Neuronal stem cell (in vitro differentiated cells): ENCODE results near the gene CCDC124.

ENCODE experiments used
- DNase-seq: peaks from one replicate; pipeline ENCODE4 v3.0.0-alpha.2; 2013; ENCODE audit warnings: low spot score
- H2AFZ ChIP-seq: one replicate; pipeline ENCODE4 v1.6.1; 2013; ENCODE audit warnings: mild to moderate bottlenecking, low read length, inconsistent platforms
- H2AK5ac ChIP-seq: 2 replicates; pipeline ENCODE4 v1.6.1; 2013; ENCODE audit warnings: low read depth, mild to moderate bottlenecking, inconsistent platforms, low read length, moderate library complexity, mixed read lengths
- H2BK120ac ChIP-seq: 2 replicates; pipeline ENCODE4 v1.6.1; 2013; ENCODE audit warnings: low read depth, mild to moderate bottlenecking, inconsistent platforms, low read length, moderate library complexity, mixed read lengths
- H2BK12ac ChIP-seq: one replicate; pipeline ENCODE4 v1.6.1; 2013; ENCODE audit warnings: low read length, inconsistent platforms
- H2BK15ac ChIP-seq: 2 replicates; pipeline ENCODE4 v1.6.1; 2013; ENCODE audit warnings: mild to moderate bottlenecking, low read length, inconsistent platforms, mixed read lengths
- H2BK5ac ChIP-seq: one replicate; pipeline ENCODE4 v1.6.1; 2013; ENCODE audit warnings: inconsistent platforms, mild to moderate bottlenecking, low read length, moderate library complexity
- H3K14ac ChIP-seq: one replicate; pipeline ENCODE4 v1.6.1; 2013; ENCODE audit warnings: low read length, inconsistent platforms
- H3K18ac ChIP-seq: 2 replicates; pipeline ENCODE4 v1.6.1; 2013; ENCODE audit warnings: low read length, inconsistent platforms
- H3K23ac ChIP-seq: 2 replicates; pipeline ENCODE4 v1.6.1; 2013; ENCODE audit warnings: low read depth, mild to moderate bottlenecking, mixed read lengths, low read length, inconsistent platforms; ENCODE audit not compliant: poor library complexity
- H3K27ac ChIP-seq: replicated peaks from 3 replicates; pipeline ENCODE4 v1.5.1; 2013; ENCODE audit warnings: low read length, inconsistent platforms
- H3K27me3 ChIP-seq, 3 experiments: 2 replicates each; pipeline ENCODE4 v1.6.1; 2013; ENCODE audit warnings: low read length in 3 of 3, mild to moderate bottlenecking in 2 of 3, inconsistent platforms in 1 of 3, low read depth in 1 of 3, mixed read lengths in 1 of 3, moderate library complexity in 1 of 3; ENCODE audit not compliant: control insufficient read depth in 3 of 3, insufficient read depth in 3 of 3
- H3K36me3 ChIP-seq, 2 donors: replicated peaks in 1 of 2; 2 replicates each; pipeline ENCODE4 v1.6.1; 2013; ENCODE audit warnings: low read length in 2 of 2; ENCODE audit not compliant: control insufficient read depth in 2 of 2, insufficient read depth in 2 of 2
- H3K4ac ChIP-seq: 2 replicates; pipeline ENCODE4 v1.6.1; 2013; ENCODE audit warnings: inconsistent platforms, mild to moderate bottlenecking, low read length, moderate library complexity
- H3K4me1 ChIP-seq, 2 donors: 1 replicate in 1 of 2; 2 replicates in 1 of 2; pipeline ENCODE4 v1.6.1; 2013; ENCODE audit warnings: low read length in 2 of 2, low read depth in 1 of 2; ENCODE audit not compliant: control insufficient read depth in 2 of 2, insufficient read depth in 1 of 2
- H3K4me2 ChIP-seq: one replicate; pipeline ENCODE4 v1.6.1; 2013; ENCODE audit warnings: mild to moderate bottlenecking, low read length, inconsistent platforms; ENCODE audit not compliant: insufficient read depth, poor library complexity, severe bottlenecking
- H3K4me3 ChIP-seq, 2 donors: 2 replicates each; pipeline ENCODE4 v1.5.1; 2013; ENCODE audit warnings: low read length in 2 of 2, mild to moderate bottlenecking in 2 of 2, inconsistent platforms in 1 of 2, moderate library complexity in 1 of 2
- H3K79me1 ChIP-seq: one replicate; pipeline ENCODE4 v1.6.1; 2013; ENCODE audit warnings: low read depth, mild to moderate bottlenecking, inconsistent platforms, low read length, moderate library complexity
- H3K9ac ChIP-seq: one replicate; pipeline ENCODE4 v1.6.1; 2013; ENCODE audit warnings: mild to moderate bottlenecking, low read depth, low read length, inconsistent platforms; ENCODE audit not compliant: poor library complexity
- H3K9me3 ChIP-seq, 2 donors: replicated peaks in 1 of 2; 2 replicates each; pipeline versions ENCODE3 to v1.6.1; 2013; ENCODE audit warnings: low read length in 2 of 2, mild to moderate bottlenecking in 2 of 2, inconsistent platforms in 1 of 2, low read depth in 1 of 2, mixed read lengths in 1 of 2, moderate library complexity in 1 of 2; ENCODE audit not compliant: control insufficient read depth in 2 of 2, insufficient read depth in 1 of 2
- H4K8ac ChIP-seq: one replicate; pipeline ENCODE4 v1.6.1; 2013; ENCODE audit warnings: low read depth, mild to moderate bottlenecking, inconsistent platforms, low read length, moderate library complexity
- H4K91ac ChIP-seq: one replicate; pipeline ENCODE4 v1.6.1; 2013; ENCODE audit warnings: low read length, low read depth, mild to moderate bottlenecking, inconsistent platforms; ENCODE audit not compliant: poor library complexity
- WGBS, 2 donors: extraction: QIAGEN DNeasy Blood & Tissue Kit; methylation state at CpG; one replicate each; pipeline ENCODE4 v1.1.7; 2013; ENCODE audit warnings: missing lambda C conversion rate in 2 of 2, mixed read lengths in 1 of 2; ENCODE audit not compliant: insufficient read length in 2 of 2, insufficient replicate concordance in 1 of 2; ENCODE audit errors: extremely low coverage in 2 of 2; 5-methylcytosine and 5-hydroxymethylcytosine counted together

CCDC124 gene

GRCh38 chr19:17922138-17922537, 10.7 kb upstream of the CCDC124 start:
- no peaks in the 10 kb centered on the region for H3K36me3 ChIP-seq
- no peaks in the 10 kb centered on the region for H3K4me1 ChIP-seq
- no peak overlapping the region for H3K9ac ChIP-seq
- H3K14ac ChIP-seq: no peak overlapping the region
- H2BK15ac ChIP-seq: no peak overlapping the region
- DNase-seq: no peak
- H3K4me2 ChIP-seq: no peak overlapping the region
- no peak overlapping the region for H2AFZ ChIP-seq
- no peak overlapping the region for H4K91ac ChIP-seq
- H2AK5ac ChIP-seq: no peak overlapping the region
- H3K4ac ChIP-seq: no peak overlapping the region
- no peak overlapping the region for H2BK5ac ChIP-seq
- no peaks in the 10 kb centered on the region for H3K27me3 ChIP-seq
- peaks cover 0 to 3% of the 10 kb centered on the region in 2 donors for H3K9me3 ChIP-seq
- no peak overlapping the region for H3K18ac ChIP-seq
- no peak overlapping the region for H3K4me3 ChIP-seq
- no CpG with 5 or more reads among the region's 3 CpGs for WGBS, 2 donors
- no peak overlapping the region for H3K27ac ChIP-seq
- H3K23ac ChIP-seq: no peak overlapping the region
- no peak overlapping the region for H2BK120ac ChIP-seq
- no peak overlapping the region for H4K8ac ChIP-seq
- H2BK12ac ChIP-seq: no peak overlapping the region
- H3K79me1 ChIP-seq: no peaks in the 10 kb centered on the region

- no peak overlapping the region for H2BK12ac ChIP-seq
- no peak overlapping the region for H4K8ac ChIP-seq
- no peak overlapping the region for H2AFZ ChIP-seq
- no peaks in the 10 kb centered on the region for H3K9me3 ChIP-seq
- no peak overlapping the region for H3K4ac ChIP-seq
- no peak overlapping the region for H3K9ac ChIP-seq
- H3K4me3 ChIP-seq: no peak overlapping the region
- no peak overlapping the region for H3K14ac ChIP-seq
- WGBS, 2 donors: no CpG with 5 or more reads among the region's 4 CpGs
- no peak overlapping the region for H2AK5ac ChIP-seq
- no peak overlapping the region for H2BK120ac ChIP-seq
- H2BK5ac ChIP-seq: no peak overlapping the region
- DNase-seq: no peak
- H3K36me3 ChIP-seq: no peaks in the 10 kb centered on the region
- no peak overlapping the region for H3K23ac ChIP-seq
- H3K27me3 ChIP-seq: no peaks in the 10 kb centered on the region
- H3K79me1 ChIP-seq: no peaks in the 10 kb centered on the region
- no peak overlapping the region for H2BK15ac ChIP-seq
- no peak overlapping the region for H4K91ac ChIP-seq
- no peaks in the 10 kb centered on the region for H3K4me1 ChIP-seq
- no peak overlapping the region for H3K18ac ChIP-seq
- H3K27ac ChIP-seq: no peak overlapping the region
- H3K4me2 ChIP-seq: no peak overlapping the region
These were observed 6.8 kb upstream of the CCDC124 start for GRCh38 chr19:17926044-17926443.

- H3K14ac ChIP-seq: no peak overlapping the region
- H3K4me1 ChIP-seq: peaks cover 6 to 11% of the 10 kb centered on the region in 2 donors
- H3K4ac ChIP-seq: no peak overlapping the region
- no peak for DNase-seq
- H2BK5ac ChIP-seq: no peak overlapping the region
- no peak overlapping the region for H3K23ac ChIP-seq
- H3K4me3 ChIP-seq: no peak overlapping the region
- H3K4me2 ChIP-seq: no peak overlapping the region
- no peak overlapping the region for H3K18ac ChIP-seq
- H2BK120ac ChIP-seq: no peak overlapping the region
- no CpG with 5 or more reads among the region's 4 CpGs for WGBS, 2 donors
- H2AK5ac ChIP-seq: no peak overlapping the region
- no peak overlapping the region for H3K27ac ChIP-seq
- no peak overlapping the region for H3K9ac ChIP-seq
- H3K27me3 ChIP-seq: no peaks in the 10 kb centered on the region
- H4K8ac ChIP-seq: no peak overlapping the region
- H4K91ac ChIP-seq: no peak overlapping the region
- H3K36me3 ChIP-seq: no peaks in the 10 kb centered on the region
- no peak overlapping the region for H2BK15ac ChIP-seq
- H3K79me1 ChIP-seq: peaks cover 4% of the 10 kb centered on the region
- H3K9me3 ChIP-seq: no peaks in the 10 kb centered on the region
- H2AFZ ChIP-seq: no peak overlapping the region
- no peak overlapping the region for H2BK12ac ChIP-seq
These were observed 3.8 kb upstream of the CCDC124 start for GRCh38 chr19:17929056-17929455.

GRCh38 chr19:17931532-17932191, 1.2 kb upstream of the CCDC124 start:
- no peak overlapping the region for H2BK120ac ChIP-seq
- no peaks in the 10 kb centered on the region for H3K27me3 ChIP-seq
- peak overlapping the region; percentile 65 for H3K27ac ChIP-seq
- no peak overlapping the region for H4K8ac ChIP-seq
- no peak overlapping the region for H2BK12ac ChIP-seq
- H3K23ac ChIP-seq: no peak overlapping the region
- no peak overlapping the region for H3K14ac ChIP-seq
- H3K4me1 ChIP-seq: peaks cover 6 to 11% of the 10 kb centered on the region in 2 donors
- H2BK5ac ChIP-seq: no peak overlapping the region
- H4K91ac ChIP-seq: no peak overlapping the region
- no peak overlapping the region for H2BK15ac ChIP-seq
- H2AK5ac ChIP-seq: no peak overlapping the region
- peaks cover 5% of the 10 kb centered on the region for H3K79me1 ChIP-seq
- no peak overlapping the region for H3K18ac ChIP-seq
- H3K9me3 ChIP-seq: no peaks in the 10 kb centered on the region
- H3K4me3 ChIP-seq: no peak overlapping the region
- DNase-seq: peak; percentile 65
- H3K36me3 ChIP-seq: peaks cover 0 to 4% of the 10 kb centered on the region in 2 donors
- peak overlapping the region; percentile 96 for H2AFZ ChIP-seq
- no peak overlapping the region for H3K4me2 ChIP-seq
- WGBS, 2 donors: no CpG with 5 or more reads among the region's 14 CpGs
- no peak overlapping the region for H3K4ac ChIP-seq
- H3K9ac ChIP-seq: no peak overlapping the region
